GM15510 (cell line): Measurements from ENCODE around the gene KCNS3.

Source experiments
- POLR2A ChIP-seq: IDR thresholded peaks from 3 replicates; pipeline ENCODE4 v1.6.1; 2011; ENCODE audit warnings: borderline replicate concordance; ENCODE audit not compliant: insufficient read length; ENCODE audit errors: extremely low read depth

The KCNS3 gene

DNA sequence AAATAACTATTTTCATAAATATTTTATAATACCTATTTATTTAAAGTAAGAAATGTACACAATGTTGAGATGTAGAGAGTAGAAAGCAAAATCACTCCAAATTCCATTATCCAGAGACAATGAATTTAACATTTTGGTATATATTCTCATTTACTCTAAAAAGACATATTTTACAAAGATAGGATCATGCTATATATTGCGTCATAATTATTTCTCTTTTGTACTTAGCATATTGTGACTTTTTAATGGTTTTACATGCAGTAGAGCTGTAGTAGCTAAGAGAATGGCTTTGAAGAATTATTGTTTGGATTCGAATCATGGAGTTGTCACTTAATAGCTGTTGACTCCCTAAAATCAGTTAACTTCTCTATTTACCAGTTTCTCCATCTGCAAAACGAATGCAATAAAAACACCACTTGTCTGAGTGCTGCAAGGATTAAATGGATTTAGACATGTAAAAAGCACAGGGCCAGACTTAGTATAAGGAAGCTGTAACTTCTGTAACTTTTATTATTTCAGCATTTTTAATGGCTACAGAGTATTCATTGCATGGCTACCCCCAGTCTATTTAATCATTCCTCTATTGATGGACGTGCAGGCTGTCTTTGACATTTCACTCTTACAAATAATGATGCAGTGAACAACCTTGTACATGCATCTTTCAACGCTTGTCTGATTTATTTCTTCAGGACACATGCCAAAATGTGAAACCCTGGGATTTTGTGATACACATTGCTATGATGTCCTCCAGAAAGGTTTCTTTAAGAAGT is 33.2 kb downstream of the KCNS3 start:
- TF ChIP-seq POLR2A: no peak

DNA sequence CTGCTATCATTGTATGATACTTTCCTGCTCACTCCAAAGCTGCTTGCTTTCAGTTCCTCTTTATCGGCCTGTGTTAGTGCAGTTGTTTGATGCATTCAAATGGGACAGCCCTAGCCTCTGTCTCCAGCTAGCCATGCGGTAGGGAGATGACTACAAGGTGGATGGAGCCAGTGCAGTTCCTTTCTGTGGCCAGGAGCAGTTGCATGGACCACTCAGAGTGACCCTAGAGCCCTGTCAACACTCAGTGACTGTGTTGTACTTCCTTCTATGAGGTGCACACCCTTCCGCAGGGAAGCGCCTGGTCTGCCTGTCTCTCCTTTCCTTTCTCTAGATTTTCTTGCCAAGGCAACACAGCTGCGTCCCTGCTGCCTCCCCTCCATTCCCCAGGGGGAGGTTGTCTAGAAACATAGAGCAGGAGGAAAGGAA is 33.8 kb downstream of the KCNS3 start:
- no peak for TF ChIP-seq POLR2A

DNA sequence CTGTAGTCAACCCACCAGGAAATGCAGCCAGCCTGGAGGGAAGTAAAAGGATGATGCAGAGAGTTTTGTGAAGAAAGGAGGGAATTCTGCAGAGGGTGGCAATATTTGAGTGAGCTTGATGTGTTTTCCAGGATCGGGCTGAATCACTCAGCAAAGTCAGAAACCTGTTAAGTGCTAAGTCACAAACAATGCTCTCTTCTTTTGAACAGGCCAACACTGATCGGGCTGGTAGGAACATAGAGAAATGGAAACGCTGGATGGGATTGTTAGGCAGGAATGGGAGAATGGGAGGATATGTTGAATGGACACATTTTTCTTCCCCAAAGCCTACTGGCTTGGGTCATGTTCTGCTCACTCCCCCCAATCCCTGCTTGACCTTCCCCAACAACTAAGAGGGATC is 36.6 kb downstream of the KCNS3 start:
- no peak for TF ChIP-seq POLR2A

DNA sequence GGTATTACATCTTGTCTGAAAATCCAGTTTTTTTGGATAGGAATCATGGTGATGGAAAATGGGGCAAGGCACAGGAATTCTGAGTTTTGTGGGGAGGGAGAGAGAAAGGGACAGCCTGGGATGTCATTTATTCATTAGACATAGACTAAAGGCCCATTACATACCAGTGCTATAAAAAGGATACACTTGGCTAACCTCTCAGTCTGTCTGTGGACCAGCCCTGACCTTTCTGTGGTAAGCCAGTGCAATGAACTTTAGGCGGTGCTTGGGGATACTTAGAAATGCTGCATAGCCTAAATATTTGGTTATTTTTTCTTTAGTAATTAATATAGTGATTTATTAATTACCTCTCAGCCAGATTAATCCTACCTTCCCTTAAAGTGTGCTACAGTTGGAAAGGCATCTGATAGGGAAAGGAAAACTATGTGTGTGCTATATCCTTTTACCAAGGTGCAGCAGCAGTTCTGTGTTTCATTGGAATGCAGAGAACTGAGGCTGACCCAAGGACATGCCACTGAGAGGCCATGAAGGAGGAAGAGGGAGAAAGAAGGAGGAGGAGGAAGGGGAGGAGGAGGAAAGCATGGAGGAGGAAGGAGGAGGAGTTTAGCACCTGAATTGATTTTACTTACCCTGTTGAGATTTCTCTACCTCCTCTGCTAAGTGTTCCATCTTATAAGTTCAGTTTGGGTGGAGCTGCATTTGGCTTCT is 37.5 kb downstream of the KCNS3 start:
- no peak for TF ChIP-seq POLR2A

DNA sequence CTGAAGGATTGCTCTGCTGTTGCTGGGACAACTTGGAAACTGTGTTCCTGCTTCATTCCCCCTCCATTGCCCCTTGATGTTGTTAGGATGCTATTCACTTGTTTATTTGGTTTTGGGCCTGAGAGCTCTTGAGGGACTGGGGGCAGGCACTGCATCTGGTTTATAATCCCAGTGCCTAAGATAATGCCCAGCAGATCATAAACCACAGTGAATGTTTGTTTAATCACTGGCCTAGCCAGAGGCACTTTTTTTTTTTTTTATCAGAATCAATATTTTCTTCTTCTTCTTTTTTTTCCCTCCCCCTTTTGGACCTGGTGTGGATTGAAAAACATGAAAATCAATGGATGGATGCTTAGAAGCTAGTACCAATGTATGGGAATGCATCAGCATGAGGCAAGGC is 38.1 kb downstream of the KCNS3 start:
- no peak for TF ChIP-seq POLR2A

DNA sequence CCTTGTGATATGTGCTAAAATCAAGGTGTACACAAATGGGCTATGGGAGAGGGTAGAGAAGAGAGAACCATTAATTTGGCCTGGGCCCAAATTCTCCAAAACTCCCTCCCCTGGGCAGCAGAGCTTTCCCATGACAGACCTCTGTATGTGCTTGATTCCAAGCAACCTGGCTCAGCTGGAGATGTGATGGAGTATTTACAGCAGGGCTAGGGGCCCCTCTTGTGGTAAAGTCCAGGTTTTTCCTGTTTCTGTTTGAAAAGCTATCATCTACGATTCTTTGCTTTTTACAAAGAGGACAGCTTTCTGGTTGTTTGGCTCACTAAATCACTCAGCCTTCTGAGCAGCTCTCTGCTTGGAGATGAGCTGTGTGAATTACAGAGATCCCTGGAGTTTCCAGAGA is 40.3 kb downstream of the KCNS3 start:
- TF ChIP-seq POLR2A: no peak

DNA sequence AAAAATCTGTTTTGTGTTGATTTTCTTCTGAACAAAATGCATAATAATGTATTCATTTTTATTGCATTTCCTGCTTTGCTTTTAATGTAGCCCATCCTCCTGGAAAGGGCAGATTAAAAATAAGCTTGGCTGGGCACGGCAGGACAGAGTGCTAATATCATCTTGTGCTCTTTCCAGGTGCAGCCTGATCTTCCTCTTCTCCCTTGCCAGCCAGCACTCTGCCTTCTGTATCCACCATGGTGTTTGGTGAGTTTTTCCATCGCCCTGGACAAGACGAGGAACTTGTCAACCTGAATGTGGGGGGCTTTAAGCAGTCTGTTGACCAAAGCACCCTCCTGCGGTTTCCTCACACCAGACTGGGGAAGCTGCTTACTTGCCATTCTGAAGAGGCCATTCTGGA is 52.3 kb downstream of the KCNS3 start:
- no peak for TF ChIP-seq POLR2A

DNA sequence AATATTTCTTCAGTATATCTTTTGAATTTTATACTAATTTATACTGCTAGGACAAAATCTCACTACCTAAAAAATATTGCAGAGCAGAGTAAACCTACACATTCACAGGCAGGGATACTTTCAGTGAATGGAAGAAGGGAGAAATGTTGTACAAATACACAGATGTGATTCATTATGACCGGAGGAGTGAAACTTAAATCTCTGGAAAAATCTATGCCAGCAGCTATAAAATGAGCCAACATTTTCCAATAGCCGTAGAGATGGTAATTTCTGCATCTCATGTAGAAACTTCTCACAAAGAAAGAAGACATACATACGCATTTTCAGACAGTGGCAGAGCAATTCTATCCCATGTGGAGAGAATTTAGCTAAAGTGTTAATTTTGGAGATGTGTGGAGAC is 54.8 kb downstream of the KCNS3 start:
- TF ChIP-seq POLR2A: no peak

DNA sequence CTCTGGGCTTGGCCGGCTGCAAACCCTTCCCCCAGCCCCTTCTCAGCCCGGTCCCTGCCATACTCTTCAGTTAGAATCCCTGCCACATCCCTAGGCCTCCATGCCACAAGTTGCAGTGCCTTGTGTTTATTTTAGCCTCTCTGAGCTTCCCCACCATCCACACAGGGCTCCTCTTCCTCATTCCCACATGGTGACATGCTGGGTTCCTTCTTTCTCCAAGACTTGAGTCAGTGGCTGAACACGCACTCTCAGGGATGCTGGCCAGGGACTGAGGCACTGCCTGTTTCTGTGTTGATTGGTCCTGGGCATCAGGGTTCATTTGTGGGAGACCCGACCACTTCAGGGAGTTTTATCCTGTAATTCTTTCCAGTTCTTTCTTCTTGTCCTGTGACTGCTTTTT is 56.3 kb downstream of the KCNS3 start:
- no peak for TF ChIP-seq POLR2A

DNA sequence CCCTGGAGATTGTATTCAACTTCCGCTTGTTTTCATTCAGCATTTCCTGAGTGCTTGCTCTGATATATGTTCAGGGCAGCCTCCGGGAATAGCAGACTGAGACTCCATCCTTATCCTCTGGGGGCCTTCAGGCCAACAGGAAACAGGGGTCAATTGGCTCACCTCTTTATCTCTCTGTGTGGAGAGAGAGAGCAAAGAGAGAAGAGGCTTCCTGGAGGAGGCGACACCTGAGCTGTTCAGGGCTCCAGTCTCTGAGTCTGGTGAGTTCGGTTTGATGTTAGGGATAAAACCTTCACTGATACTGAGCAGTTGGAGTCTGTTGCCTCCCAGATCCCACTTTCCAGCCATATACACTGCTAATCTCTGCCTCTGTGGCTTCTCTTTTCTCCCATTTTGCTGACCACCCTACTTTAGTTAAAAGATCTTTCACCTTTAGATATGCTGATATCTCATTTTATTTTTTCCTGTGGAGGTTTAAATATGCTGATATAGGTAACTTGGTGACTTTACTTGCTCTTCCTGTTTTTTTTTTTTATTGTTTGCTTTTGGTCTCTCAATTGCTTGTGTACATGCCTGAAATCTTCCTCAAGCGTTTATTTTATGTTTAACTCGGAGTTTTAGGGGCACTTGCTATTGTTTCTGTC is 56.9 kb downstream of the KCNS3 start:
- no peak for TF ChIP-seq POLR2A

DNA sequence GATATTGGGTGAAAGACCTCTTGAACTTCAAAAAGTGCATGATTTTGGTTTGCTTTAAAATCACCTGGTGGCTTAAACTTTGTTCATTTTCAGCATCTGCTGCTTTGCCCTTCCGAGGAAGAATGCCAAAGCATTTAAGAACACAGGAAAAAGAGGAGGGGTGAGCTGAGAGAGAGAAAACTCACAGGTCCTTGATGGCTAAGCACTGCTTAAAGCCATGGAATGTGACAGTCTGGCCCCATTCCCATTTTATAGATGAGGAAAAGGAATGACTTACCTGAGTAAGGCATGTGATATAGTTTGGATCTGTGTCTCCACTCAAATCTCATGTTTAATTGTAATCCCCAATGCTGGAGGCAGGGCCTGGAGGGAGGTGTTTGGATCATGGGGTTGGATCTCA is 58.1 kb downstream of the KCNS3 start:
- no peak for TF ChIP-seq POLR2A

DNA sequence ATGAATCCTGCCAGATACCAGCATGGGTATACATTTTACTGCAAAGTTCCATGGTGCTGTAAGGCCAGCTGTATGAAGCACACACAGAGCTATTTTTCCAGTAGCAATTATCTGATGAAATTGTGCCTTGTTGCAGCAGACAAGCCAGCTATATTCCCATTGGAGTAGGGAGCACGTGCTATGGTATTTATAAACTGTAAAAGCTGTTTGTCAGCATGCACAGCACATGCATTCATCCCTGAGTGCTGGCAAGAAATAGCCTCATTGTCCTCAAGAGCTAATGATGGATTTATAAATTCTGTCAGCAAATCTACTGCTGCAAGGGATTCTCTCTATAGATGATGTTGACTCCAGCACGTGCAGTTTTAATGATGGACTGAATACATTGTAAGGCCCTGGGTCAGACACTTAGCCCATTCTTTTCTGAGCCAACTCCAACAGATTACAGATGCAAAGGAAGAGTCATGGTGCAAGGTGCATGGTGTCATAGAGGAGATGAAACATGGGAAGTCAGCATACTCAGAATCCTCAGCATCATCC is 61.7 kb downstream of the KCNS3 start:
- TF ChIP-seq POLR2A: no peak

DNA sequence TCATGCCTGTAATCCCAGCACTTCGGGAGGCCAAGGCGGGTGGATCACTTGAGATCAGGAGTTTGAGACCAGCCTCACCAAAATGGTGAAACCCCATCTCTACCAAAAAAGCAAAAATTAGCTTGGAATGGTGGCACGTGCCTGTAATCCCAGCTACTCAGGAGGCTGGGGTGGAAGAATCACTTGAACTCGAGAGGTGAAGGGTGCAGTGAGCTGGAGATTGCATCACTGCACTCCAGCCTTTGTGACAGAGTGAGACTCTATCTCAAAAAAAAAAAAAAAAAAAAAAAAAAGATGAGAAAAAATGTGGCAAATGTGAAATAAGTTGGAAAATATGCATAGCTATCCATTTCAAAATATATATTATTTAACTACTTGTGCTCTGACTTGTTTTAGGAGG is 65.0 kb downstream of the KCNS3 start:
- no peak for TF ChIP-seq POLR2A

DNA sequence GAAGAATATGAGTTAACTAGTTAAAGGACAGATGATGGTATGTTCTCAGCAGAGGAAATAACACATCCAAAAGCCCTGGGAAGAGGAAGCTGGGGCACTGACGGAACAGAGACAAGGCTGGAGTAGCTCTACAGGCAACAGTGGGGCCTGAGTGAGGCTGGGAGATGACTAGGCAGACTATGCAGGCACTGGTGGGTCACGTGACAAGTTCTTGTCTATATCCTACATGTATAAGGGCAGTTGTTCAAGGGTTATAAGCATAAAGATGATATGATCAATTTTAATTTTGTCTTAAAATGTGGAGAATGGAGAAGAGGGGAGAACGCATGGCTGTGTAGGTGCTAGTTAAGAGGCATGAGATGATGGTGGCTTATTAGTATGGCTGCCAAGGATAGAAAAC is 68.6 kb downstream of the KCNS3 start:
- no peak for TF ChIP-seq POLR2A

DNA sequence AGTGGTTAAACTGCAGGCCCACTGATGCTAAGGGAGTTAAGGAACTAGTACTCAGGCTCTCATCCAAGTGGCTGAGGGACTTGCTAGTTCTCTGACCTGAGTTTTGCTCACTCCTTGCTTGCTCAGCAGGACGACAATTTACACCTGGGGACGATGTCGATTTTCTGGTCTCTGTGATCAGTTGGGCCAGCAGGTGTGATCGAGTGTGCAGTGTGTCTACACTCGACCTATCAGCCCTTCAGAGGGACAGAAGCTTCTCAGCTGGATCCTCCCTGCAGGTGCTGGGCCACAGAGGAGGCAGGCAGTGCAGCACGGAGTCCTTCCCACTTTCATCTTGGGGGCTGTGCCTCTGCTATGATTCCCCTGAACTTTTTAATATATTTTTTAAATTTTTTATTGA is 71.5 kb downstream of the KCNS3 start:
- TF ChIP-seq POLR2A: no peak

DNA sequence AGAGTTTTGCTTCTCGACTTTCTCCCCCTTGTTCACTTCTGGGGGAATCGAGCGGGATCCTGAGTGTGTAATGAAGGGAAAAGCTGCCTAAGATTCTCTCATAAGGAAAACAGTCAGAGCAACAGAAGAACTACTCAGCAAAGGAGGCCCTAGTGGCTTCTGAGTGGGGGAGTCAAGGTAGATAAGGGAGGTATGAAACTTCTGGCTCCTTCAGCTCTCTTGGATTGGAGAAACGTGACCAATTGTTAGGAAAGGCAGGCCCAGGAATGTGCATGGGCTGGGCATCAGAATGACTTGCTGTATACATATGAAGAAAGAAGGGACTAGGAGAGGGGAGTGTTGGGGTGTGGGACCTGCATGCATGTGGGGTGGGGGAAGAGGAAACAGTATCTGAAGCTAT is 73.1 kb downstream of the KCNS3 start:
- TF ChIP-seq POLR2A: no peak

DNA sequence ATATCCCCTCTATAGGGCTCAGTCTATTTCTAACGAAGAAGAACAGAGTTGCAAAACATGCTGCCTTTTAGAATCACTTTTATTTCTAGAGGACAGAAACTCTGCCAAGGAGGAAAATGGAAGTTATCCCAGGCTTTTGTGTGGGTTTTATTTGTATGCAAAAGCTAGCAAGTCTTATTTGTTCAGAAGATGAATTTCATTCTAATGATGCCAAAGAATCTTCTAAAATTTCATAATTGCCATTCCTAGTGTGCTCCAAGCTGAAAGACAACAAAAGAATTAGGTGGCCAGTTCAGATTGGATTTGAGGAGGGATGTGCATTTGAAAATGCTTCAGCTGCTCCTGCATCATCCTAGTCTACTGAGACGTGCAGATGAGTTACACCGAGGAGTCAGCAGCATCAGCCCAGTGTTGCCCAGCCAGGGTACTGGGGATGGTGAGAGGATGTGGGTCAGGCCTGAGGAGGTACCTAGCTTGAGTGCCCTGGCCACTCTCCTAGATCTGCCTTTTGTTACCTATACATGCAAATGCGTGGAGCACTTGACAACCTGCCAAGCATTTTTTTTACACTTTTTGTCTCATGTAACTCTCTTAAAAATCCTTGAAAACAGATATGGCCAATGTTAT is 80.1 kb downstream of the KCNS3 start:
- TF ChIP-seq POLR2A: no peak
